Fibroblast of peridontal ligament (primary cell): ENCODE data around the gene CPLX3.

Source experiments
- DNase-seq: peaks from one replicate; pipeline ENCODE4 v3.0.0-alpha.2; 2010; ENCODE audit errors: extremely low read depth

Gene CPLX3

GRCh38 chr15:74802290-74802689 is 24.1 kb upstream of the CPLX3 start:
- no peak for DNase-seq

GRCh38 chr15:74802862-74803447 is 23.5 kb upstream of the CPLX3 start:
- DNase-seq: no peak

GRCh38 chr15:74804935-74805334 is 21.5 kb upstream of the CPLX3 start:
- no peak for DNase-seq

- DNase-seq: peak; percentile 19
These were observed 19.1 kb upstream of the CPLX3 start for GRCh38 chr15:74807282-74807681.

GRCh38 chr15:74808078-74808839 is 18.2 kb upstream of the CPLX3 start:
- no peak for DNase-seq

GRCh38 chr15:74808840-74809229 is 17.6 kb upstream of the CPLX3 start:
- DNase-seq: no peak

GRCh38 chr15:74809242-74809641 is 17.2 kb upstream of the CPLX3 start:
- DNase-seq: no peak

GRCh38 chr15:74809956-74810355 is 16.5 kb upstream of the CPLX3 start:
- peak; percentile 56 for DNase-seq

GRCh38 chr15:74812533-74812932 is 13.9 kb upstream of the CPLX3 start, which contains the start of gene LMAN1L:
LMAN1L (plus strand) TSS chr15:74812835; CDS start chr15:74812855, 20 bp downstream.
- no peak for DNase-seq

- DNase-seq: no peak
These were observed 11.1 kb upstream of the CPLX3 start for GRCh38 chr15:74815121-74815934.

GRCh38 chr15:74815961-74816360 is 10.5 kb upstream of the CPLX3 start:
- DNase-seq: no peak

- DNase-seq: no peak
These were observed 9.6 kb upstream of the CPLX3 start for GRCh38 chr15:74816624-74817369.

- DNase-seq: no peak
These were observed 9.1 kb upstream of the CPLX3 start for GRCh38 chr15:74817370-74817737.

GRCh38 chr15:74820056-74820455 is 6.4 kb upstream of the CPLX3 start:
- no peak for DNase-seq

GRCh38 chr15:74821091-74821789 is 5.2 kb upstream of the CPLX3 start:
- DNase-seq: no peak

- DNase-seq: no peak
These were observed 4.7 kb upstream of the CPLX3 start for GRCh38 chr15:74821790-74822158.

- no peak for DNase-seq
These were observed 4.2 kb upstream of the CPLX3 start for GRCh38 chr15:74822233-74822632.

GRCh38 chr15:74823324-74823723 is 3.1 kb upstream of the CPLX3 start:
- no peak for DNase-seq

GRCh38 chr15:74824976-74825375 is 1.5 kb upstream of the CPLX3 start:
- no peak for DNase-seq

- no peak for DNase-seq
These were observed 561 bp upstream of the CPLX3 start for GRCh38 chr15:74825866-74826265.

- no peak for DNase-seq
These were observed 494 bp downstream of the CPLX3 start for GRCh38 chr15:74826921-74827320.
